NCI-H446 (cell line): ENCODE results near the gene CORO2B.

Source experiments
- DNase-seq, 2 experiments: peaks; one replicate each; lab custom pipeline; 2025; lab: John Stamatoyannopoulos, UW

The CORO2B gene

DNA sequence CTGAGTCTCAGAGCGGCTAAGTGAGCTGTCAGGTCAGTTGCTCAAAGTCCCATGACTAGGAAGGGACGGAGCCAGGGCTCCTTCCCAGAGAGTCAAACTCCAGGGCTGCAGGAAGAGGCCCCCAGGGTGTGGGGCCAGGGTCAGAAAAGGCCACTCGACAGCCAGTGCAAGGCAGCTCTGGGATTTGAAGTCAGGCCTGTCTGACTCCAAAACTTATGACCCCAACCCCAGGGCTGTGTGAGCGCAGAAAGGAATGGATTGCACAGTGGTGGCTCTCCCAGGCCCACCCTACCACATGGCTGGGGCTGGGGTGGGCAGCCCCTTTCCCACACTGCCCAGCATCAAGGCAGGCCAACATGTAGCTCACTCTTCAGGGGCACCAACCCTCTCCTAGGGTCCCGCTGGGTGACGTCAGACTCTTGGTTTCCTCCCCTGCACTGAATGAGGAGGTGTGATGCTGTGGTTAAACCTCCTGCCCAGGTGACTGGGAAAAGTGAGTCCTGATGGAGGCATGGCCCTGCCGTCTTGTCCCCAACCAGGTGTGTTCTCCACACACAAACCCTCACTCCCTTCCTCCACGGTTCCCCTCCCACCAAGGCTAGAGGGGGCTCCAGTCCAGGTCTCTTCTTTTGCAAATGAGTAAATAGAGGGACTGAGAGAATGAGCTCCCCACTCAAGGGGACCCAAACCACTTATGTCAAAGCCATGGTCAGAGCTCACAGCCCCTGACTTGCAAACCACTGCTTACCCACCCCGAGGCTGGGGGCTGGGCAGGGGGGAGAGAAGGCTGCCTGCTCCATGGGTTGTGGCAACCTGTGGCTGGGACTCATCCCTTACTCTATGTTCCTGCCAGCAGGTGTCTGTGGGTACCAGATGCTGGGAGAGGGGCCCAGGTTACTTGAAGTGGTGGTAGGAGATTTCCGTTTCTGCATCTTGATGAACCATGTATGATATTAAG is 23.8 kb upstream of the CORO2B start:
- no peak for DNase-seq

DNA sequence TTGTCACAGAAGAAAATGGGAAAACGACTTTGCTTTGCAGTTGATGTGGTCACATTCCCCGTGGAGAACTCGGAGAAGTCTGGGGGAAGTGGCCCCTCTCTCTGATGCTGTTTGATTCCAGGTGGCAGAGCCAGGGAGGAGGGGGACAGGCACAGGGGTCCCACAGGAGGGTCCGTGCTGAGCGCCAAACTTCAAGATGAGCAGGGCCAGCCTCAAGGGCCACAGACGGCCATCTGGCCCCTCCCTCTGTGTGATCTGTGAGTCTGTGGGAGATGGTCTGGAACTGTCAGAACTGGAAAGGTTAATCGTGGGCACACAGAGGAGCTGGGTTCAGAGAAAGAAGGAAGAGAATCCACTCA is 23.1 kb upstream of the CORO2B start:
- no peak for DNase-seq

- DNase-seq, result no peak
These were observed 22.4 kb upstream of the CORO2B start for GRCh38 chr15:68556139-68556990.

DNA sequence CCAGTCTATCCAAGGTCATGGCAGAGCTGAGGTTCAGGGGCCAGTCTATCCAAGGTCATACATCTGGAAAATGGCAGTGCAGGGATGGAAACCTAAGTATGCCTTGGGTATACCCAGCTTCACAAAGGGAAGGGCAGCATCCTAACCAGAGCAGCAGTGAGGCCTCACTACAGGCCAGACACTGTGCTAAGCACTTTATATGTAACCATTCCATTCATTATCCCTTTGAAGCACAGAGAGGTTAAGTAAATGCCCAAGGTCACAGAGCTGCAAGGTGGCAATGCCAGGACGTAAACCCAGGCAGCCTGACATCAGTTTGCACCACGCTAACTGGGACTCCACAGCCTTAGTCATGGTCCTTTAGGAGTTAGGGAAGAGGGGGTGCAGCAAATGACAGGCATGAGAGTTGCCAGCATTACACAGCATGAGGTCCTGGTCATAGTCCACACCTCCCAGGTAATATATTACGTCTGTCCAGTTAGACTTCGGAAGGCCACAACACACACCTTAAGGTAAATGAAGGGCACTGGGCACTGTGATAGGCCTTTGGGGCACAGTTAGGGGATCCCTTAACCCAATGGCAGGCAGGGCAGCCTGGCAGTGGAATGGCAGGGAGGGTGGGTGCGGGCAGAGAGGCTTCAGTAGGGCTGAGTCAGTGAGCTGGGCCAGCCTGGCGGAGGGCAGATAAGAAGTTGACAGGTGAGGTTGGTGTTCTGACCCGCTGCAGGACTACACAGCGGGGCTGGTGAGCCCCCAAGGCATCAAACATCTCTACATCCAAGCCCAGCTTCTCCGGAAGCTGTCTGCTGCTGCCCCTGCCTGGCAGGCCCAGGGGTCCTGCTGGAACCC is 21.1 kb upstream of the CORO2B start:
- no peak for DNase-seq

GRCh38 chr15:68558318-68559305 is 20.2 kb upstream of the CORO2B start:
- no peak for DNase-seq

GRCh38 chr15:68559345-68560310 is 19.2 kb upstream of the CORO2B start:
- peak; percentile 74 to 84 for DNase-seq

DNA sequence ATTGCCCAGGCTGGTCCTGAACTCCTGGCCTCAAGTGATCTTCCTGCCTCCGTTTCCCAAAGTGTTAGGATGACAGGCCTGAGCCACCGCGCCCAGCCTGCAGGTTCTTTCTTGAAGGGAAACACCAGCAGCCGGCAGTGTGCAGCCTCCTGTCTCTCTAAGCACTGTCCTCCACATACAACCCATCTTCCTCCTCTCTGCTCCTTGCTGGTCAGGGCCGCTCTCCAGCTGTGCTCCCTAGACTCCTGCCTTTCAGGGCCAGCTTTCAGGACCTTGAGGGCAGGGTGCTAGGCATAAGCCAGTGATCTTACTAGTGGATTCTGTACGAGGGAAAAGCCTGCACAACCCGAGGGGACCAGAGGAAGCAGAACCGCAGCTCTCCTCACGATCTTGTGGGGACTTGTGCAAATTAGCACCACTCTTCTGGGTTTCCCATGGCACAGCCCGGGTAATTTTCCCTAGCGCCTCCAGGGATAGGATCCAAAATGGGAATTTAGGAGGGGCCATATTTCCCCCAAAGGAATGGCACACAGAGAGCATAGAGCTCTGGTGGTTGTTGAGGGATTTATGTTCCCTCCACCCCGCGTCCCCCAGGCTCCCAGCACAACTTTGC is 18.2 kb upstream of the CORO2B start:
- no peak for DNase-seq

- DNase-seq, result peak; percentile 69 to 77
These were observed 17.5 kb upstream of the CORO2B start for GRCh38 chr15:68561171-68561900.

- no peak for DNase-seq
These were observed 16.9 kb upstream of the CORO2B start for GRCh38 chr15:68561901-68562300.

DNA sequence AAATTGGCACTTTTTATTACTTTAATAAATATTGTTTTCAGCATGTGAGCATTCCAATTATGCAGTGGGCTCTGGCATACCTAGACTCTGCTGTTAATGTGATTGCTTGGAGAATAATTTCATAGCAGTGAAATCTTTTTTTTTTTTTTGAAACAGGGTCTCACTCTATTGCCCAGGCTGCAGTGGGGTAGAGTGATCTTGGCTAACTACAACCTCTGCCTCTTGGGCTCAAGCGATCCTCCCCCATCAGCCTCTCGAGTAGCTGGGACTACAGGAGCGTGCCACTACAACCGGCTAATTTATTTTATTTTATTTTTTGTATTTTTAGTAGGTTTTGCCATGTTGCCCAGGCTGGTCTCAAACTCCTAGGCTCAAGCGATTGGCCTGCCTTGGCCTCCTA is 14.6 kb upstream of the CORO2B start:
- DNase-seq, result no peak

GRCh38 chr15:68565234-68565633 is 13.6 kb upstream of the CORO2B start:
- DNase-seq, result no peak

- DNase-seq, result no peak
These were observed 13.1 kb upstream of the CORO2B start for GRCh38 chr15:68565726-68566125.

GRCh38 chr15:68566377-68566954 is 12.3 kb upstream of the CORO2B start:
- no peak for DNase-seq

DNA sequence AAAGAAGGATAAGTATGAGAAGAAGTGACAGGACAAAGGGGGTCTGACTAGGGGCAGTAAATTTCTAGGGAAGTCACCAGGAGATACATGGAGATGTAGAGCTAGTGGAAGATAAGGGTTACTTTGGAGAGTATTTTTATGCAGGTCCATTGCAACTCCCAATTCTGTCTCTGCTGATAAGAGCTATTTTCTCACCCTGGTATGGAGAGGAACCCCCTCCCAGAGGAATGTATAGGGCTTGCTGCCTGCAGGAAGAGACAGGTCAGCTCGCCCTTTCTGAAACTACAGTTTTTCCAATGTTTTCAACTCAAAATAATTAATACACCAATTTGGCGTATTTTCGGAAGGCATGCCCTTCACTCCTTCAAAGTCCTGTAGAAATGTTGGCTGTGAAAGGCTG is 11.4 kb upstream of the CORO2B start:
- DNase-seq, result no peak

GRCh38 chr15:68570974-68571373 is 7.8 kb upstream of the CORO2B start:
- DNase-seq, result no peak

DNA sequence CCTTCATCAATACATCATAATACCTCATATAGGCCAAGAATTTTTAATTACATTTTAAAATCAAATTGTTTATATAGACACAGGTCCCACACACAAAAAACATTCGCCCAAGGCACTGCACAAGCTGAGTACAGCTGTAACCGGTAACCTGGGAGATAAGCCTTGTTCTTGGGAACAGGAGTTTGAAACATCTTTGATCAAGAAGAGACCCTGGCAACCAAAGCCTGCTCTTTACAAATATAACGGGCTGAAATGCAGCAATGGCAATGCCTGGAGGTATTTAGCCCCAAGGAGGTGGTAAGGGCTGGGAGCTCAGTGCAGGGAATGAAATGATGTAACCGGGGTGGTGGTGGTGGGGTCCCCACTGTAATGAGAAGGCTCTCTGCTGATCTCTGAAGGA is 7.2 kb upstream of the CORO2B start:
- no peak for DNase-seq

DNA sequence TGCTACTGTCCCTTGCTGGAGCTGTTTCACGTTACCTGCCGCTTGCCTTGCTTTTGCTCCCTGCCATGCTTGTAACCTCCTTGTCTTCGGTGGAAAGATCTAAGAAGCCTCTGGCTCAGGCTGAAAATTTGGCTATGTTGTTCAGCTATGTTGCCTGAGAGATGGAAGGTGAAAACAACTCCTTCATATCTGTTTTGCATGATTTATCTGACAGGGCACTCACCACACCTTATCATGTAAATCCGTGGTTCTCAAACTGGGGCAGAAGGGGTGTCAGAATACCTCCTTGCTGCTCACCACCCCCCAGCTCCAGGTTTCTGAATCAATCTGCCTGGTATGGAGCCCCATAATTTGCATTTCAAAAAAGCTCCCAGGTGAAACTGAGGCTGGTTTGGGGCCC is 6.5 kb upstream of the CORO2B start:
- DNase-seq, result no peak

DNA sequence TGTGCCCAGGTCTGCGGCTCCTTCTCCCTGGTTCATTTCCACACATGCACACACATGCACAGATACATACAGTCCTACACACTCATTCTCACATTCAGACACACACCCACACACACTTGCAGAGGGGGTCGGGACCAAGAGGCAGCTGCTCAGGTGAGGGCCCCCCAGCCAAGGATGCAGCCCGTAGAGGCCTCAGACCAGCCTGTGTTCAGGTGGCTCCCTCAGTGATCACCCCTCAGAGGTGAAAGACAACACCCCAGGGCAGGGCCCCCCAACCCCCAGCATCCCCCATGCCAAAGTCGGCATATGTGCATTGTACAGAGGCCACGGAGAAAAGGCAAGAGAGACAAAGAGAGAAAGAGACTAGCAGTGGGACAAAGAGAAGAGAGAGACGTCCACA is 5.9 kb upstream of the CORO2B start:
- DNase-seq, result no peak
